ENCODE results near the gene MEX3C. TPM values are rescaled to one million over a fixed set of nuclear protein-coding genes. Genes with fewer than 3 reads are reported as not detected.

The MEX3C gene
- total RNA-seq, 1 donor from 2014 or later = 53.5 TPM

- no peak for TF ChIP-seq CTCF (IDR thresholded peaks at IDR 0.05)
- DNase-seq (ENCODE audit: extremely low spot score, unreplicated experiment) = peak; percentile 64
- no peaks in the 10 kb centered on the region for H3K36me3 Mint-ChIP-seq (ENCODE audit: unreplicated experiment)
- no peaks in the 10 kb centered on the region for H3K27me3 Mint-ChIP-seq (ENCODE audit: unreplicated experiment)
- no peaks in the 10 kb centered on the region for H3K9me3 Mint-ChIP-seq (ENCODE audit: unreplicated experiment)
- no peak overlapping the region for H3K4me3 Mint-ChIP-seq (ENCODE audit: unreplicated experiment)
- peaks cover 39% of the 10 kb centered on the region for H3K4me1 Mint-ChIP-seq (ENCODE audit: unreplicated experiment)
- H3K27ac Mint-ChIP-seq (ENCODE audit: unreplicated experiment) = no peak overlapping the region
These were observed 65.1 kb downstream of the MEX3C start for GRCh38 chr18:51132256-51132935.

GRCh38 chr18:51128533-51128932, 68.9 kb downstream of the MEX3C start:
- Mint-ChIP-seq H3K4me1 (ENCODE audit: unreplicated experiment) (peaks cover 3% of the 10 kb centered on the region), H3K27me3 (ENCODE audit: unreplicated experiment) (no peaks in the 10 kb centered on the region), H3K4me3 (ENCODE audit: unreplicated experiment) (no peak overlapping the region), H3K9me3 (ENCODE audit: unreplicated experiment) (no peaks in the 10 kb centered on the region), H3K27ac (ENCODE audit: unreplicated experiment) (no peak overlapping the region), H3K36me3 (ENCODE audit: unreplicated experiment) (no peaks in the 10 kb centered on the region)
- no peak for TF ChIP-seq CTCF (IDR thresholded peaks at IDR 0.05)
- DNase-seq (ENCODE audit: extremely low spot score, unreplicated experiment) = peak; percentile 19

GRCh38 chr18:51127664-51128063, 69.8 kb downstream of the MEX3C start:
- H3K36me3 Mint-ChIP-seq (ENCODE audit: unreplicated experiment) = no peaks in the 10 kb centered on the region
- no peak overlapping the region for H3K27ac Mint-ChIP-seq (ENCODE audit: unreplicated experiment)
- DNase-seq (ENCODE audit: extremely low spot score, unreplicated experiment) = no peak
- H3K4me1 Mint-ChIP-seq (ENCODE audit: unreplicated experiment) = peaks cover 2% of the 10 kb centered on the region
- no peak overlapping the region for H3K4me3 Mint-ChIP-seq (ENCODE audit: unreplicated experiment)
- H3K9me3 Mint-ChIP-seq (ENCODE audit: unreplicated experiment) = no peaks in the 10 kb centered on the region
- H3K27me3 Mint-ChIP-seq (ENCODE audit: unreplicated experiment) = no peaks in the 10 kb centered on the region
- TF ChIP-seq CTCF (IDR thresholded peaks at IDR 0.05) = no peak

- TF ChIP-seq CTCF (IDR thresholded peaks at IDR 0.05) = no peak
- no peaks in the 10 kb centered on the region for H3K4me1 Mint-ChIP-seq (ENCODE audit: unreplicated experiment)
- H3K36me3 Mint-ChIP-seq (ENCODE audit: unreplicated experiment) = no peaks in the 10 kb centered on the region
- H3K27me3 Mint-ChIP-seq (ENCODE audit: unreplicated experiment) = no peaks in the 10 kb centered on the region
- peak; percentile 32 for DNase-seq (ENCODE audit: extremely low spot score, unreplicated experiment)
- H3K4me3 Mint-ChIP-seq (ENCODE audit: unreplicated experiment) = no peak overlapping the region
- H3K27ac Mint-ChIP-seq (ENCODE audit: unreplicated experiment) = no peak overlapping the region
- no peaks in the 10 kb centered on the region for H3K9me3 Mint-ChIP-seq (ENCODE audit: unreplicated experiment)
These were observed 71.5 kb downstream of the MEX3C start for GRCh38 chr18:51125976-51126375.

Other genes with a start within 250 kb of the MEX3C start
- 8.8 and 10.7 TPM in 2 replicates for gene ELAC1, start 229.6 kb downstream of the MEX3C start, total RNA-seq
- gene SMAD4, start 167.5 kb downstream of the MEX3C start, total RNA-seq = 132 and 136 TPM in 2 replicates

Measured in osteocyte (in vitro differentiated cells).